ENCODE data around the gene TSC22D1.
A peak's percentile ranks its signal among the peaks of the same experiment; 100 is the strongest.

The TSC22D1 gene

GRCh38 chr13:44420376-44421220 is 155.5 kb downstream of the TSC22D1 start:
- peaks cover 15% of the 10 kb centered on the region for H3K4me1 ChIP-seq (ENCODE audit: insufficient read depth, low read length, poor library complexity, severe bottlenecking)
- TF ChIP-seq, protein P1, sequence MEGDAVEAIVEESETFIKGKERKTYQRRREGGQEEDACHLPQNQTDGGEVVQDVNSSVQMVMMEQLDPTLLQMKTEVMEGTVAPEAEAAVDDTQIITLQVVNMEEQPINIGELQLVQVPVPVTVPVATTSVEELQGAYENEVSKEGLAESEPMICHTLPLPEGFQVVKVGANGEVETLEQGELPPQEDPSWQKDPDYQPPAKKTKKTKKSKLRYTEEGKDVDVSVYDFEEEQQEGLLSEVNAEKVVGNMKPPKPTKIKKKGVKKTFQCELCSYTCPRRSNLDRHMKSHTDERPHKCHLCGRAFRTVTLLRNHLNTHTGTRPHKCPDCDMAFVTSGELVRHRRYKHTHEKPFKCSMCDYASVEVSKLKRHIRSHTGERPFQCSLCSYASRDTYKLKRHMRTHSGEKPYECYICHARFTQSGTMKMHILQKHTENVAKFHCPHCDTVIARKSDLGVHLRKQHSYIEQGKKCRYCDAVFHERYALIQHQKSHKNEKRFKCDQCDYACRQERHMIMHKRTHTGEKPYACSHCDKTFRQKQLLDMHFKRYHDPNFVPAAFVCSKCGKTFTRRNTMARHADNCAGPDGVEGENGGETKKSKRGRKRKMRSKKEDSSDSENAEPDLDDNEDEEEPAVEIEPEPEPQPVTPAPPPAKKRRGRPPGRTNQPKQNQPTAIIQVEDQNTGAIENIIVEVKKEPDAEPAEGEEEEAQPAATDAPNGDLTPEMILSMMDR (conservative IDR thresholded peaks at IDR 0.05; ENCODE audit: low read length): no peak
- TF ChIP-seq EZH2phosphoT487 (IDR thresholded peaks at IDR 0.05; ENCODE audit: borderline replicate concordance): no peak
- H2AFZ ChIP-seq (ENCODE audit: low read length): no peak overlapping the region
- no peaks in the 10 kb centered on the region for H4K20me1 ChIP-seq (ENCODE audit: insufficient read depth, low read length, poor library complexity, severe bottlenecking)
- no peaks in the 10 kb centered on the region for H3K9me2 ChIP-seq (replicated peaks; ENCODE audit: low read depth, low read length)
- no peaks in the 10 kb centered on the region for H3K27me3 ChIP-seq (ENCODE audit: insufficient read depth, low read length, poor library complexity, severe bottlenecking)
- H3K79me2 ChIP-seq (ENCODE audit: insufficient read depth, low read length): no peaks in the 10 kb centered on the region
- no peak overlapping the region for H3K4me3 ChIP-seq (ENCODE audit: low read length, poor library complexity, severe bottlenecking)
- no peak overlapping the region for H3K9ac ChIP-seq (ENCODE audit: low read depth, low read length, poor library complexity, severe bottlenecking)
- H3K4me2 ChIP-seq (ENCODE audit: low read depth, low read length, poor library complexity, severe bottlenecking): no peak overlapping the region
- H3K36me3 ChIP-seq (ENCODE audit: insufficient read depth, low read length): no peaks in the 10 kb centered on the region
- no peaks in the 10 kb centered on the region for H3F3A ChIP-seq (ENCODE audit: low read depth)
- no peaks in the 10 kb centered on the region for H3K9me3 ChIP-seq (ENCODE audit: insufficient read depth, low read depth, low read length)

- TF ChIP-seq, protein P1 (conservative IDR thresholded peaks at IDR 0.05; ENCODE audit: low read length): no peak
- TF ChIP-seq EZH2phosphoT487 (IDR thresholded peaks at IDR 0.05; ENCODE audit: borderline replicate concordance): no peak
- no peak overlapping the region for H3K4me2 ChIP-seq (ENCODE audit: low read depth, low read length, poor library complexity, severe bottlenecking)
- H3K79me2 ChIP-seq (ENCODE audit: insufficient read depth, low read length): no peaks in the 10 kb centered on the region
- no peak overlapping the region for H3K9ac ChIP-seq (ENCODE audit: low read depth, low read length, poor library complexity, severe bottlenecking)
- no peaks in the 10 kb centered on the region for H3K36me3 ChIP-seq (ENCODE audit: insufficient read depth, low read length)
- H3K9me2 ChIP-seq (replicated peaks; ENCODE audit: low read depth, low read length): no peaks in the 10 kb centered on the region
- H4K20me1 ChIP-seq (ENCODE audit: insufficient read depth, low read length, poor library complexity, severe bottlenecking): no peaks in the 10 kb centered on the region
- no peaks in the 10 kb centered on the region; the same call in 1 of the 2 replicates for H3F3A ChIP-seq (ENCODE audit: low read depth)
- no peaks in the 10 kb centered on the region for H3K27me3 ChIP-seq (ENCODE audit: insufficient read depth, low read length, poor library complexity, severe bottlenecking)
- no peak overlapping the region for H3K4me3 ChIP-seq (ENCODE audit: low read length, poor library complexity, severe bottlenecking)
- peak overlapping the region; percentile 10; the same call in 1 of the 2 replicates for H2AFZ ChIP-seq (ENCODE audit: low read length)
- no peaks in the 10 kb centered on the region for H3K9me3 ChIP-seq (ENCODE audit: insufficient read depth, low read depth, low read length)
- peaks cover 12% of the 10 kb centered on the region for H3K4me1 ChIP-seq (ENCODE audit: insufficient read depth, low read length, poor library complexity, severe bottlenecking)
Observed at GRCh38 chr13:44417876-44418275, 158.3 kb downstream of the TSC22D1 start.

GRCh38 chr13:44417446-44417845 is 158.7 kb downstream of the TSC22D1 start:
- no peaks in the 10 kb centered on the region for H3K36me3 ChIP-seq (ENCODE audit: insufficient read depth, low read length)
- H3K4me3 ChIP-seq (ENCODE audit: low read length, poor library complexity, severe bottlenecking): no peak overlapping the region
- no peaks in the 10 kb centered on the region for H4K20me1 ChIP-seq (ENCODE audit: insufficient read depth, low read length, poor library complexity, severe bottlenecking)
- H3K9me3 ChIP-seq (ENCODE audit: insufficient read depth, low read depth, low read length): no peaks in the 10 kb centered on the region
- peaks cover 16% of the 10 kb centered on the region for H3K4me1 ChIP-seq (ENCODE audit: insufficient read depth, low read length, poor library complexity, severe bottlenecking)
- TF ChIP-seq, protein P1 (conservative IDR thresholded peaks at IDR 0.05; ENCODE audit: low read length): no peak
- no peak for TF ChIP-seq EZH2phosphoT487 (IDR thresholded peaks at IDR 0.05; ENCODE audit: borderline replicate concordance)
- no peaks in the 10 kb centered on the region for H3K27me3 ChIP-seq (ENCODE audit: insufficient read depth, low read length, poor library complexity, severe bottlenecking)
- no peak overlapping the region; the same call in 1 of the 2 replicates for H2AFZ ChIP-seq (ENCODE audit: low read length)
- no peak overlapping the region for H3K4me2 ChIP-seq (ENCODE audit: low read depth, low read length, poor library complexity, severe bottlenecking)
- no peaks in the 10 kb centered on the region for H3K79me2 ChIP-seq (ENCODE audit: insufficient read depth, low read length)
- H3K9ac ChIP-seq (ENCODE audit: low read depth, low read length, poor library complexity, severe bottlenecking): no peak overlapping the region
- H3K9me2 ChIP-seq (replicated peaks; ENCODE audit: low read depth, low read length): no peaks in the 10 kb centered on the region
- H3F3A ChIP-seq (ENCODE audit: low read depth): no peaks in the 10 kb centered on the region; the same call in 1 of the 2 replicates
